A549 (cell line): ENCODE data around the gene GIGYF1. TPM values are rescaled to one million over a fixed set of nuclear protein-coding genes. Genes with fewer than 3 reads are reported as not detected.
A peak's percentile ranks its signal among the peaks of the same experiment; 100 is the strongest.
"Not testable (repeated sequence)": the region's sequence is repeated elsewhere in the genome, so short reads cannot be mapped to it uniquely, and the experiment has no call there.

Source experiments
- ATAC-seq, 2 experiments: fragments of 200-7000 bp in 1 of 2; fragments of >200 bp in 1 of 2; cut with Nextera tagmentation in 1 of 2; cut with Tn5 transposase in 1 of 2; 3 replicates each; pipeline versions ENCODE4 v1.8.0 to v1.9.1; 2018 to 2020; ENCODE audit warnings: mild to moderate bottlenecking in 1 of 2, moderate library complexity in 1 of 2
- CTCF ChIA-PET: fragments of 300-600 bp; sonication (Branson Sonifier 250); formaldehyde crosslinking; extraction: SDS; loops from one replicate; lab custom pipeline; 2021; ENCODE audit warnings: antibody characterized with exemption, inconsistent platforms; lab: Yijun Ruan, JAX
- POLR2A ChIA-PET: fragments of 350-600 bp; formaldehyde crosslinking; extraction: SDS; loops from one replicate; lab custom pipeline; 2021; ENCODE audit warnings: antibody characterized with exemption, inconsistent platforms; lab: Yijun Ruan, JAX
- DNase-seq, 2 experiments: peaks; one replicate each; pipeline versions ENCODE4 v3.0.0 to v3.0.0-alpha.2; 2011 to 2016; ENCODE audit warnings: low read depth in 1 of 2, low spot score in 1 of 2
- FAIRE-seq: peaks from 2 replicates; lab custom pipeline; 2011; peaks lifted over from hg19 to GRCh38; lab: Jason Lieb, UNC
- H3K27ac ChIP-seq, 2 experiments: fragments of >200 bp; sonication (Bioruptor Twin); formaldehyde crosslinking; 3 replicates each; pipeline ENCODE4 v1.5.1; 2016 to 2017
- H3K4me1 ChIP-seq: fragments of >200 bp; sonication (Bioruptor Twin); formaldehyde crosslinking; 3 replicates; pipeline ENCODE4 v1.6.1; 2016
- H3K4me2 ChIP-seq: fragments of >200 bp; sonication (Bioruptor Twin); formaldehyde crosslinking; 3 replicates; pipeline ENCODE4 v1.6.1; 2016
- H3K4me3 ChIP-seq: fragments of >200 bp; sonication (Bioruptor Twin); formaldehyde crosslinking; 3 replicates; pipeline ENCODE4 v1.5.1; 2016
- H3K9me3 ChIP-seq: fragments of >200 bp; sonication (Bioruptor Twin); formaldehyde crosslinking; 3 replicates; pipeline ENCODE4 v1.6.1; 2016
- CBX2 ChIP-seq: fragments of 200-600 bp; sonication (generic); IDR thresholded peaks from 2 replicates; pipeline ENCODE4 v1.6.1; 2016; ENCODE audit warnings: low read depth, mild to moderate bottlenecking, borderline replicate concordance
- CBX8 ChIP-seq: fragments of 200-600 bp; sonication (generic); IDR thresholded peaks from 2 replicates; pipeline ENCODE4 v1.6.1; 2016
- CEBPB ChIP-seq, 2 experiments: fragments of >200 bp in 1 of 2; sonication (Bioruptor Twin) in 1 of 2; formaldehyde crosslinking in 1 of 2; IDR thresholded peaks; 2 replicates each; pipeline ENCODE4 v1.6.1; 2012 to 2016
- CHD2 ChIP-seq: fragments of 150-350 bp; IDR thresholded peaks from 2 replicates; pipeline ENCODE4 v1.6.1; 2014; ENCODE audit warnings: low read length; ENCODE audit not compliant: partially characterized antibody
- CHD4 ChIP-seq: fragments of 200-600 bp; sonication (generic); IDR thresholded peaks from 2 replicates; pipeline ENCODE4 v1.6.1; 2016; ENCODE audit warnings: antibody characterized with exemption, mild to moderate bottlenecking, borderline replicate concordance
- EP300 ChIP-seq, 2 experiments: fragments of >200 bp; sonication (Bioruptor Twin); formaldehyde crosslinking; IDR thresholded peaks; 2 replicates in 1 of 2; 3 replicates in 1 of 2; pipeline ENCODE4 v1.6.1; 2016 to 2017
- ESRRA ChIP-seq: fragments of 150-350 bp; IDR thresholded peaks from 2 replicates; pipeline ENCODE4 v1.6.1; 2014; ENCODE audit warnings: mild to moderate bottlenecking, low read length, borderline replicate concordance
- GATA3 ChIP-seq: IDR thresholded peaks from 2 replicates; pipeline ENCODE4 v1.6.1; 2012; ENCODE audit warnings: borderline replicate concordance
- HEYL ChIP-seq: fragments of 250-450 bp; sonication (Bioruptor Pico); IDR thresholded peaks from 2 replicates; pipeline ENCODE4 v1.8.0; 2021; ENCODE audit warnings: mild to moderate bottlenecking, moderate library complexity
- HOXB5 ChIP-seq: fragments of 250-450 bp; sonication (Bioruptor Pico); IDR thresholded peaks from 2 replicates; pipeline ENCODE4 v1.5.0; 2020; ENCODE audit warnings: mild to moderate bottlenecking, moderate library complexity
- KDM1A ChIP-seq: fragments of 200-600 bp; sonication (generic); IDR thresholded peaks from 2 replicates; pipeline ENCODE4 v1.6.1; 2016; ENCODE audit warnings: low read depth, mild to moderate bottlenecking
- NFE2L2 ChIP-seq: fragments of 150-350 bp; conservative IDR thresholded peaks from 2 replicates; pipeline ENCODE4 v1.6.1; 2014; ENCODE audit warnings: low read length
- NR3C1 ChIP-seq: fragments of >200 bp; sonication (Bioruptor Twin); formaldehyde crosslinking; IDR thresholded peaks from 3 replicates; pipeline ENCODE4 v1.6.1; 2017
- PHF8 ChIP-seq: fragments of 200-600 bp; sonication (generic); IDR thresholded peaks from 2 replicates; pipeline ENCODE4 v1.6.1; 2016; ENCODE audit warnings: low read depth, mild to moderate bottlenecking, antibody characterized with exemption, moderate library complexity, borderline replicate concordance
- RAD21 ChIP-seq, 2 experiments: fragments of >200 bp in 1 of 2; sonication (Bioruptor Twin) in 1 of 2; formaldehyde crosslinking in 1 of 2; IDR thresholded peaks in 1 of 2; conservative IDR thresholded peaks in 1 of 2; 2 replicates in 1 of 2; 3 replicates in 1 of 2; pipeline ENCODE4 v1.6.1; 2012 to 2018; ENCODE audit warnings: inconsistent platforms in 1 of 2
- SMC3 ChIP-seq: fragments of >200 bp; sonication (Bioruptor Twin); formaldehyde crosslinking; IDR thresholded peaks from 3 replicates; pipeline ENCODE4 v1.6.1; 2018; ENCODE audit warnings: inconsistent platforms
- TP53 ChIP-seq: fragments of 250-450 bp; sonication (Bioruptor Pico); IDR thresholded peaks from 2 replicates; pipeline ENCODE4 v1.5.0; 2021; ENCODE audit warnings: mild to moderate bottlenecking, moderate library complexity
- ZFP36 ChIP-seq: fragments of 450-650 bp; IDR thresholded peaks from 2 replicates; pipeline ENCODE4 v1.6.1; 2014; ENCODE audit warnings: borderline replicate concordance; ENCODE audit not compliant: partially characterized antibody
- WGBS: methylation state at CpG from one replicate; pipeline ENCODE4 v1.1.6; 2017; ENCODE audit errors: missing lambda C conversion rate; 5-methylcytosine and 5-hydroxymethylcytosine counted together
- polyA plus RNA-seq, 4 experiments: library from polyadenylated mRNA; depleted of rRNA in 3 of 4; stranded (reverse); fragments of >200 nt; fragmentation: RNase III in 1 of 4; extraction: RNeasy Plus Mini Kit Qiagen cat#74134 plus additional on column Dnase treatment in 1 of 4; gene quantifications; 2 replicates in 3 of 4; 3 replicates in 1 of 4; pipeline ENCODE4 v1.2.3, GENCODE V29; 2011 to 2017
- TF ChIP-seq, protein P1 (sequence below): fragments of >200 bp; sonication (Bioruptor Twin); formaldehyde crosslinking; IDR thresholded peaks from 3 replicates; pipeline ENCODE4 v1.5.1; 2016
- TF ChIP-seq, protein P2 (sequence below): fragments of 250-450 bp; sonication (Bioruptor Pico); IDR thresholded peaks from 2 replicates; pipeline ENCODE4 v1.5.0; 2021; ENCODE audit warnings: mild to moderate bottlenecking, moderate library complexity, borderline replicate concordance
- TF ChIP-seq, protein P3 (sequence below): fragments of >200 bp; sonication (Bioruptor Twin); formaldehyde crosslinking; IDR thresholded peaks from 3 replicates; pipeline ENCODE4 v1.6.1; 2016
- TF ChIP-seq, protein P4 (sequence below): IDR thresholded peaks from 2 replicates; pipeline ENCODE4 v1.6.1; 2012

Gene GIGYF1
- polyA plus RNA-seq, 2 of the 4 experiments (the other 2 are of a cell fraction): 5.1 to 18.9 TPM

DNA sequence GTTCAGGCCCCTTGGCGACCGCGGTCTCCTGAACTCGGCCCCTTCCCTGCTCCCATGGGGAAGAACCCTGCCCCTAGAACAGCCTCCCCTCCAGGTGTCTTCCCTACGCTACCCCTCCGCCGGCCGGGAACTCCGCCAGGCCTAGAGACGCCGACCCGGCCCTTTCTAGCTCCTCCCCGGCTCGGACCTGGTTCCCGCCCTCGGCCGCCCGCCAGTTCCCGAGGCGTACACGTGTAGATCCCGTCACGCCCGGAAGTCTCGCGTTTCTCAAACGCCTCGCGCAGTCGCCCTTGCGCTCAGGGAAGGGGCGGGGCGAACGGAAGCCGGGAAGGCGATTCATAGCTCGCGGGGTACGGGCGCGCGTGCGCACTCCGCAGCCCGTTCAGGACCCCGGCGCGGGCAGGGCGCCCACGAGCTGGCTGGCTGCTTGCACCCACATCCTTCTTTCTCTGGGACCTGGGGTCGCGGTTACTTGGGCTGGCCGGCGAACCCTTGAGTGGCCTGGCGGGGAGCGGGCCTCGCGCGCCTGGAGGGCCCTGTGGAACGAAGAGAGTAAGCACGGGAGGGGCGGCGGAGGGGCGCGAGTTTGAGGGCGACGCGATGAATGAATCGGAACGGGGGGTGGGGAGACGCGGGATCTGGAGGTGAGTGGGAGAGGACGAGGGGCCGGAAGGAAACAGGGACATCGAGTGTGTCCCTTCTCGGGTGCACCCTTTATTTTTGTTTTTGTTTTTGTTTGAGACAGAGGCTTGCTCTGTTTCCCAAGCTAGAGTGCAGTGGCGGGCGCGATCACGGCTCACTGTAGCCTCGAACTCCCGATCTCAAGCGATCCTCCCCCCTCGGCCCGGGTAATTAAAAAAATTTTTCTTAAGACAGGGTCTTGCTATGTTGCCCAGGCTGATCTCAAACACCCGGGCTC lies 12.0 kb upstream of the GIGYF1 start, which contains the start of gene POP7 (continued):
- no peak for TF ChIP-seq CEBPB (IDR thresholded peaks at IDR 0.05)
- TF ChIP-seq NFE2L2: no peak
- TF ChIP-seq KDM1A: no peak
- TF ChIP-seq ESRRA: no peak
- no peak for TF ChIP-seq CHD4
- TF ChIP-seq CHD2: peak; percentile 94

DNA sequence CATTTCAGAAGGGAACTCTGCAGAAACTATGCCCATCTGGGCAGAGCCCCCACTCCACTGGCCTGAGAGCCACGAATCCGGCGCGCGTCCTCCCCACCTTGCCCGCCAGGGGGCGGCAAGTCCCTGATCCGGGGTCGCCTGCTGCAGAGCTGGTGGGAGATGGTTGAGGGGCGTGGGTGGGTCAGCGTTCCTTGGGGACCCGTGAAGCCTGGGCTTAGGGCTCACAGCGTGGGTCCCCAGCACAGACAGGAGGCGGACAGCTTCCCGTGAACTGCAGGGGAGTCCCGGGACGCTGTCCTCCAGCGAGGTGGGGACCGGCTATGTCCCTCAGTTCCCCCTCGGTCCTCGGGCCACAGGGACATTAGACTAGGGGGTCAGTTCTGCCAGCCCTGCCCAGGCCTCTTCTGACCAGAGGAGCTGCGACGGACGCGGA lies 11.3 kb upstream of the GIGYF1 start:
- DNase-seq (peak; percentile 71 to 89), FAIRE-seq (no peak), ATAC-seq (peak; percentile 86 to 88)
- H3K4me3 ChIP-seq: peak overlapping the region; percentile 76
- no peaks in the 10 kb centered on the region for H3K9me3 ChIP-seq
- ChIA-PET CTCF (interaction anchor here (0.6 to 12.8 kb wide), 65 partner anchors 13 to 509 kb away, joined by 3 to 266 read pairs (median 5); partner anchors contain the start of genes EPHB4, EPO, FBXO24 and GIGYF1), POLR2A (interaction anchor here (0.6 to 2.4 kb wide), 22 partner anchors 9 to 512 kb away, joined by 3 to 19 read pairs (median 6); partner anchors contain the start of genes EPHB4, FBXO24, GIGYF1 and GNB2)
- peak overlapping the region; percentile 91 to 96 for H3K27ac ChIP-seq
- 3% methylated on average over 19 of the region's 25 CpGs for WGBS
- peaks cover 12% of the 10 kb centered on the region for H3K4me1 ChIP-seq
- peak overlapping the region; percentile 79 for H3K4me2 ChIP-seq
- TF ChIP-seq HOXB5 (CRISPR knock-in tag) (peak; percentile 64; the same call in 1 of the 2 replicates), SMC3 (peak; percentile 90), RAD21 (conservative IDR thresholded peaks at IDR 0.05 in 1 of 2, IDR thresholded peaks at IDR 0.05 in 1 of 2) (peak; percentile 68 to 81), ZFP36 (no peak), EP300 (IDR thresholded peaks at IDR 0.05) (no peak)
- TF ChIP-seq, protein P1, sequence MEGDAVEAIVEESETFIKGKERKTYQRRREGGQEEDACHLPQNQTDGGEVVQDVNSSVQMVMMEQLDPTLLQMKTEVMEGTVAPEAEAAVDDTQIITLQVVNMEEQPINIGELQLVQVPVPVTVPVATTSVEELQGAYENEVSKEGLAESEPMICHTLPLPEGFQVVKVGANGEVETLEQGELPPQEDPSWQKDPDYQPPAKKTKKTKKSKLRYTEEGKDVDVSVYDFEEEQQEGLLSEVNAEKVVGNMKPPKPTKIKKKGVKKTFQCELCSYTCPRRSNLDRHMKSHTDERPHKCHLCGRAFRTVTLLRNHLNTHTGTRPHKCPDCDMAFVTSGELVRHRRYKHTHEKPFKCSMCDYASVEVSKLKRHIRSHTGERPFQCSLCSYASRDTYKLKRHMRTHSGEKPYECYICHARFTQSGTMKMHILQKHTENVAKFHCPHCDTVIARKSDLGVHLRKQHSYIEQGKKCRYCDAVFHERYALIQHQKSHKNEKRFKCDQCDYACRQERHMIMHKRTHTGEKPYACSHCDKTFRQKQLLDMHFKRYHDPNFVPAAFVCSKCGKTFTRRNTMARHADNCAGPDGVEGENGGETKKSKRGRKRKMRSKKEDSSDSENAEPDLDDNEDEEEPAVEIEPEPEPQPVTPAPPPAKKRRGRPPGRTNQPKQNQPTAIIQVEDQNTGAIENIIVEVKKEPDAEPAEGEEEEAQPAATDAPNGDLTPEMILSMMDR: peak; percentile 92
- TF ChIP-seq, protein P2, sequence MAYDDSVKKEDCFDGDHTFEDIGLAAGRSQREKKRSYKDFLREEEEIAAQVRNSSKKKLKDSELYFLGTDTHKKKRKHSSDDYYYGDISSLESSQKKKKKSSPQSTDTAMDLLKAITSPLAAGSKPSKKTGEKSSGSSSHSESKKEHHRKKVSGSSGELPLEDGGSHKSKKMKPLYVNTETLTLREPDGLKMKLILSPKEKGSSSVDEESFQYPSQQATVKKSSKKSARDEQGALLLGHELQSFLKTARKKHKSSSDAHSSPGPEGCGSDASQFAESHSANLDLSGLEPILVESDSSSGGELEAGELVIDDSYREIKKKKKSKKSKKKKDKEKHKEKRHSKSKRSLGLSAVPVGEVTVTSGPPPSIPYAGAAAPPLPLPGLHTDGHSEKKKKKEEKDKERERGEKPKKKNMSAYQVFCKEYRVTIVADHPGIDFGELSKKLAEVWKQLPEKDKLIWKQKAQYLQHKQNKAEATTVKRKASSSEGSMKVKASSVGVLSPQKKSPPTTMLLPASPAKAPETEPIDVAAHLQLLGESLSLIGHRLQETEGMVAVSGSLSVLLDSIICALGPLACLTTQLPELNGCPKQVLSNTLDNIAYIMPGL (CRISPR knock-in tag): peak; percentile 40; the same call in 1 of the 2 replicates

DNA sequence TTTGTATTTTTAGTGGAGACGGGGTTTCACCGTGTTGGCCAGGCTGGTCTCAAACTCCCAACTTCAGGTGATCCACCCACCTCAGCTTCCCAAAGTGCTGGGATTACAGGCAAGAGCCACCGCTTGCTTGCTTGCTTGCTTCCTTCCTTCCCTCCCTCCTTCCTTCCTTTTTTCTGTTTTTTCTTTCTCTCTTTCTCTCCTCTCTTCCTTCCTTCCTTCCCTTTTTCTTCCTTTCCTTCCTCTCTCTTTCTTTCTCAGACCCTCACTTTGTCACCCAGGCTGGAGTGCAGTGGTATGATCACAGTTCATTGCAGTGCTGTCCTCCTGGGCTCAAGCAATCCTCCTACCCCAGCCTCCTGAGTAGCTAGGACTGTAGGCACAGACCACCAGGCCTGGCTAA lies 7.0 kb upstream of the GIGYF1 start:
- H3K4me1 ChIP-seq, FAIRE-seq, H3K4me2 ChIP-seq, ATAC-seq, H3K9me3 ChIP-seq, DNase-seq, H3K4me3 ChIP-seq, H3K27ac ChIP-seq, POLR2A ChIA-PET: not testable (repeated sequence)
- CTCF ChIA-PET: interaction anchor here (1.4 to 12.8 kb wide), 4 partner anchors 9 to 152 kb away, joined by 5 to 266 read pairs (median 160); partner anchors contain the start of genes EPO, GIGYF1 and SLC12A9
- 60% methylated on average over 3 of the region's 3 CpGs for WGBS

DNA sequence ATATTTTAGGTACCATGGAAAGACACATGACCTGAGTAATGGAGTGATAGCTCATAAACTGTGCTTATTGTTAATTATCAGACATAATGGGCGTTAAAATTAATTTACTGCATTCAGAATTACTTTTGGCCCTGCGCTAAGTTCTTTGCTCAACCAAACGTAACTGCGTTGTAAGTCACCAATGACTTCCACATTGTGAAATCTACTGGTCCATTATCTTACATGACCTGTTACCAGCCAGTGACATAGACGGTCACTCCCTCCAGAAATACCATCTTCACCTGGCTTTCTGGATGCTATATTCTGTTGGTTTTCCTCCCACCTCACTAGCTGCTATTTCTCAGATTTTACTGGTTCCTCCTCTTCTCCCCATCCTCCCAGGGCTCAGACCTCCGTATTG lies 5.0 kb upstream of the GIGYF1 start:
- no peak for TF ChIP-seq TP53 (CRISPR knock-in tag)
- no peak for TF ChIP-seq HEYL
- no peak for TF ChIP-seq PHF8
- TF ChIP-seq SMC3: no peak
- no peak for TF ChIP-seq HOXB5 (CRISPR knock-in tag)
- no peak for TF ChIP-seq CHD4
- TF ChIP-seq, protein P3, sequence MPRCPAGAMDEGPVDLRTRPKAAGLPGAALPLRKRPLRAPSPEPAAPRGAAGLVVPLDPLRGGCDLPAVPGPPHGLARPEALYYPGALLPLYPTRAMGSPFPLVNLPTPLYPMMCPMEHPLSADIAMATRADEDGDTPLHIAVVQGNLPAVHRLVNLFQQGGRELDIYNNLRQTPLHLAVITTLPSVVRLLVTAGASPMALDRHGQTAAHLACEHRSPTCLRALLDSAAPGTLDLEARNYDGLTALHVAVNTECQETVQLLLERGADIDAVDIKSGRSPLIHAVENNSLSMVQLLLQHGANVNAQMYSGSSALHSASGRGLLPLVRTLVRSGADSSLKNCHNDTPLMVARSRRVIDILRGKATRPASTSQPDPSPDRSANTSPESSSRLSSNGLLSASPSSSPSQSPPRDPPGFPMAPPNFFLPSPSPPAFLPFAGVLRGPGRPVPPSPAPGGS: no peak
- TF ChIP-seq, protein P4, sequence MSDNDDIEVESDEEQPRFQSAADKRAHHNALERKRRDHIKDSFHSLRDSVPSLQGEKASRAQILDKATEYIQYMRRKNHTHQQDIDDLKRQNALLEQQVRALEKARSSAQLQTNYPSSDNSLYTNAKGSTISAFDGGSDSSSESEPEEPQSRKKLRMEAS: no peak
- TF ChIP-seq EP300 (IDR thresholded peaks at IDR 0.05): no peak
- no peak for TF ChIP-seq GATA3
- TF ChIP-seq CBX8: no peak
- no peak for TF ChIP-seq NR3C1
- no peak for TF ChIP-seq CBX2
- TF ChIP-seq ZFP36: no peak
- Histone ChIP-seq H3K4me1 (peaks cover 4% of the 10 kb centered on the region; the same call in 2 of the 3 replicates), H3K4me2 (no peak overlapping the region), H3K4me3 (no peak overlapping the region), H3K9me3 (no peaks in the 10 kb centered on the region), H3K27ac (no peak overlapping the region)
- DNase-seq (no peak), ATAC-seq (no peak), FAIRE-seq (no peak)
- WGBS: 30% methylated on average over 6 of the region's 6 CpGs
- ChIA-PET CTCF (interaction anchor here (0.6 to 9.5 kb wide), 6 partner anchors 7 to 140 kb away, joined by 3 to 158 read pairs (median 4); partner anchors contain the start of gene GIGYF1), POLR2A (no interaction called here)
